CD4-positive, alpha-beta T cell treated with Interleukin-6 at 100 ng/mL for 8 hours (primary cell): ENCODE measurements around the gene GLUL.
"Not testable (repeated sequence)": the region's sequence is repeated elsewhere in the genome, so short reads cannot be mapped to it uniquely, and the experiment has no call there.

ENCODE experiments used
- DNase-seq: peaks from one replicate; pipeline ENCODE4 v3.0.0-alpha.2; 2020; ENCODE audit warnings: mixed read lengths, low spot score

The GLUL gene

DNA sequence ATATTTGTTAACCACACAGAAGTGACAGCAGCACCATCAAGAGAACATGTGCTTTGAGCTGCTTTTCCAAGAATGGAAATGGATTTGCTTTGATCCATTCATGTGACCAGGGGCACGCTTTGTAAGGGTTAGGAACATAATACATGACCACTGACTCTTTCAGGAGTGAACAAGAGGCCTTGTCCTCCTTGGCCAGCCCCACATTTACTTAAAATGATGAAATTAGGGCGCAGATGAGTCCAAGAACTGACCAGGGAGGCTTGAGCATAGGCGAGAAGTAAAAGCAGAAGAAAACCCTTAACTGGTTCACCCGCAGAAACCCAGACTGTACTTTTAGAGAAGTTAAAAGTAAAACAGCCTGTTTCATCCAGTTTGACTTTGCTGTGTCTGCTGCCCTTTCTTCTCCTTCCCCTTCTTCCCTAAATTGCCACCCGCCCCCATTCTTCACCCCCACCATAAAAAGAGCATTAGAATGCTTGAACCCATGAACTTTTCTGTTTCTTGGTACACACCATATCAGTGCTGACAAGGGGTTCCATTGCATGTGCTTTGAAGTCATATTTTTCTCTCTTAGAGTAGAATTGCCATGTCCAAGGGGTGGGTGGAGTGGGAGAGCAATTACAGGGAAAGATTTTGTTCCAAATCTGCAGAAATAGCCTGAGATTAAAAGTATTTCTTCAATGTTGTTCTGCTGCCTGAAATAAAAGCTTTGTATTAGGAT is 2.6 kb upstream of the GLUL start:
- DNase-seq: no peak

DNA sequence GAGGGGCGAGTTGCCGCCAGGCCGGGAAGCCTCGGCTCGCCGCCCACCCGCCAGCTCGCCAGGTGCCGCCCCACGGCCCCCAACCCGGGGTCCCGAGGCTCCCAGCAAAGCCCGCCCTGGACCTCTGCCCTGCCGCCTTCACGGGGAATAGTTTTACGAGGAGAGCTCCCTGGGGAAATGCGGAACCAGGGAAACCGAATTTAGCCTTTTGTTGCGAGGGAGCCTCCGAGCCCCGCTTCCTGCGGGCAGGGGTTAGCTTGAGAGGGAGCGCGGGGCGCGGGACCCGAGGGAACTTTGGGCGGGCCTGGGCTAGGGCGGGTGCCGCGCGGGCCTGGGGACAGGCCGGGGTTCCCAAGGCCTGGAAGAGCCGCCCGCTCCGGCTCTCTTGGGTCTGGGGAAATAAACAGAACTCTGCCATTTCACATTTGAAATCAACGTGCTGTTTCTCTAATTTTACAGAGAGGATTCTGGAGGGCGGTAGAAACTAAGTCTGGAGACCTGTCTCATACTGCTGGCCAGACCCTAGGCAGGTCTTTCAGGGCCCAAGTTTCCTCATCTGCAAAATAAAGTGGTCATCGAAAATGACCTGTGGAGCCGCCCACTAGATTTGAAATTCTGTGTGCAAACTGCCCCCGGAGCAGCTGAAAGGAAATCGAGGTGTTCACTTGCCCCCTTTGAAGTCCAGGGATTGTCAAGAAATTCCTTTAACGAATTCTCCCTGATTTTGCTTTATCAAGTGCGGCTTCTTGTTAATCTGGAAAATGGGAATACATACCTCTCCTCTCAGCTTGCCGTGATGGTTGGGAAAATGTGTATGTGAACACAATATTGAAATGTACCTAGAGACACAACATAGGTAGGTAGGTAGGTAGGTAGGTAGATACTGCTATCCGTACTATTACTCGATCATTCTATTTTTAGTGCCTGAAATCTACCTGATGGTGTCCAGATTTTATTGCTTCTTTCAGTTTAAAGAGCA is 749 bp upstream of the GLUL start:
- no peak for DNase-seq

- DNase-seq: no peak
Measured at GRCh38 chr1:182391028-182391361, 595 bp downstream of the GLUL start.

- DNase-seq: no peak
Measured at GRCh38 chr1:182389619-182390047, 2.0 kb downstream of the GLUL start.

GRCh38 chr1:182388392-182389134 is 3.0 kb downstream of the GLUL start:
- DNase-seq: no peak

DNA sequence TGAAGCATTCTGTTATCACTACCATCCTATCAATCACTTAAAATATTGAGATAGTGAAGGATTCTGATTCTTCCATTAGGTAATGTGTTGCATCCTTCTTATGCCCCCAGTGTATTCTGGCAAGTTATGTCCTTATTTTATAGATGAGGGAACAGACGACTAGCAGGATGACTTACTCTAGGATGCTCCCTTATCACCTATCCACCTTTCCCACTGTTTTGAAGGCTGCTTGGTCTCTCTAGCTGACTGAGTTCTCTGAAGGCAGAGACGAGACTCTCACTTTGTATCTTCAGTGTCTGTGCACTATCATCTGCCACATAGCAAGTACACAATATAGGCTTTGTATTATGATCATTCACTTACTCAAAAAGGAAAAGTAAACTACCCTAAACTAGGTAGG is 4.0 kb downstream of the GLUL start:
- DNase-seq: no peak

- DNase-seq: no peak
Measured at GRCh38 chr1:182386980-182387379, 4.6 kb downstream of the GLUL start.

DNA sequence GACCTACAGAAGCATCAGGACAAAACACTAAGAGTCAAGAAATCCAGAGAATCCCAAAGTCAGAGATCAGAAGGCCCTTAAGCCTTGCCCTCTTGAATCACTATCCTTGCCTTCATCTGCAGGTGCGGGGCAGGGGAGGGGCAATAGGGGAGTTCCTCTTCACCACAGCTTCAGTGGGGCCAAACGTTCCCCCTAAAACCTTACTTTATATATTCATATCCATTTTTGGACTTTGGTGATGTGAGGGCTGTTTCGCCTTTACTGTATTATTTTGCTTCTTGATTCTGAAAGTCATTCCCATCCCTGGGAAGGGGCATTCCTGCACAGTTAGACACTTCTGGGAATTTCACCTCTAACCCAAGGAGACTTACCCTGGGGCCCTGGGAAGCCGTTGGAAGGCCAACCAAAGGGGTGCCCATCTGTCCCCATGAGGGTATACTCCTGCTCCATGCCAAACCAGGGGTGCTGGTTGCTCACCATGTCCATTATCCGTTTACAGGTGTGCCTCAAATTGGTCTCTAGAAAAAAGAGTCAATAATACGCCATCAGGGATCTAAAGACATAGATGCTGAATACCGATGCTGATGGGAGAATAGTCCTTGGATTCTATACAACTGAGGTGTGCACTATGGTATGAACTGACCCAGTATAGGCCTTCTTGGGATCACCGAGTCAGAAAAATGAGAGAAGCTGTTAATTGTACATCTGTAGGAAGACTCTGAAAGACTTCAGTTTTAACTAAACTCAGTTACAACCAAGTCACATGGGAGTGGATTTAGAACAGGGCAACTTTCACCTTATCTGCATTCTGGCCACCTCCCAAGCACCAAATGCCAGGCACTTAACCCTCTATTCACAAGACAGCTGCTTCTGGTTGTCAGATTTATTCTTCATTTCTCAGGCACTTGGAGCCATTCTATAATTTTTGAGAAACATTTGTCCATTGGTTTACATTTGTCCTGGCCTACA is 5.4 kb downstream of the GLUL start:
- DNase-seq: no peak

DNA sequence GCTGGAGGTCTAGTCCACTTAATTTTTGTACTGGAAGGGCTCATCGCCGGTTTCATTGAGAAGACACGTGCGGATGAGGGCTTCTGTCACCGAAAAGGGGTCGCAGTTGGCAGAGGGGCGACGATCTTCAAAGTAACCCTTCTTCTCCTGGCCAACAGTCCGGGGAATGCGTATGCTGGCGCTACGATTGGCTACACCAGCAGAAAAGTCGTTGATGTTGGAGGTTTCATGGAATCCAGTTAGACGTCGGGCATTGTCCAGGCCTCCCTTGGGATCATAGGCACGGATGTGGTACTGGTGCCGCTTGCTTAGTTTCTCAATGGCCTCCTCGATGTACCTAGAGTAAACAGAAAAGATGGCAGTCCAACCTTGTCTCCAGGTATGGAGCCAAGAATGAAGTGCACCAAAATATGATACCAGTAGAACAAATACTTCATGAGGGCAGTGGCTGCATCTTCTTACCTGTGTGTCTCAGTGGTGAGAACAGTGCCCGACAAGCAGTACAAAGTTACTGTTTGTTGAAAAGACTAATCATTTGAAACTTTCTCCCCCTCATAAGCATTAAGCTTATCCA is 7.1 kb downstream of the GLUL start:
- no peak for DNase-seq

DNA sequence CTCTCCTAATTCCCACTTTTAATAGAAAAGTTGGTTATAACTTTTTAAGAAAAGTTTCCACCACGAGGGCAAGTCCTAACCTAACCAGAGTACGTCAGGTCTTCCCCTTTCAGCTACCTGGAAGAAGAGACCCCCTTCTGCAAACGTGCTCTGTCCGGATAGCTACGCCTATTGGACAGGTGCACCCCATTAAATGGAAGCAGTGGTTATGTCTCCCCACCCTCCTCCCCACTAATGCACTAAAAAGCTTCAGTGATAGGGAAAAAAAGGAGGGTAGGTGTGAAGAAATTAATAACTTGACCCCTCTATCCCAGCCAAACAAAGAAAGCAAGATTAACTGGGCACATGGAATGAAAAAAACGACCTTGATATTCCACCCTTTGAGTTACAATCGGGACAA is 7.7 kb downstream of the GLUL start:
- DNase-seq: no peak

GRCh38 chr1:182383037-182383661 is 8.4 kb downstream of the GLUL start:
- no peak for DNase-seq

DNA sequence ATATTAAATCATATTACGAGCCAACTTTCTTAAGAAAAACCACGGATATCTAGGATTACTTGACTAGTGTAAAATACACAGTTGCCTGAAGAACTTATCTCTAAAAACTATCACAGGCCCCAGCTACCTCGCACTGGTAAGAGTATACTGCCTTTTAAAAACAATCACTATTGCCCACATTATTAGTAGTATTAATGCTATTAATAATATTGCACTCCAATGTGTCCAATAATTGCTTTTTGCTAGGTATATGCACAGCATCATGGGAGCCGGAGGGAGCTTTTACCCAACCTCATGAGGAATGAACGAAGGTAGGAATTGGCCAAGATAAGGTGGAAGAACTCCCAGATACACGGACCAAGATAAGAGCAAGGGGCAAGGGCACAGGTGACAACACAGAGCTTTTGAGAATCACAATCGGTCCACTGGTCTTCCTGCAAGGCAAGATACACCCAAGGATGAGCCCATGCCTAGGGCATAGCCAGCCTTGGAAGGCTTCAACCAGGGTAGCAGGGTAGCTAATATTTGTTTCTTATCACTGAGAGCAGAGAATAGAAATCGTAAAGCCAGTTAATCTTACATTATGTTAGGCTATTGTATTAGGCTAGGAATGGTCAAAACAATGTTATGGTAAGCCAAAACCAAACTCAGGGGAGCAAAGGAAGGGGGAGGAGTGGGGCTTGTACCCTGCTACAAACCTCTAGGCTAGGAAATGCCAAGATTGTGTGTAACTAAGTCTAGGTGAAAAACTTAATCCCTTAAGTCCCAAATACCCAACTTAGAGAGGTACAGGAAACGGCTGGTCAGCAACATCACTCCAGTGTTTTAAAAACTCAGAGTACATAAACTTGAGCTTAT is 9.4 kb downstream of the GLUL start:
- no peak for DNase-seq

GRCh38 chr1:182380199-182380598 is 11.4 kb downstream of the GLUL start:
- no peak for DNase-seq

GRCh38 chr1:182379781-182380180 is 11.8 kb downstream of the GLUL start:
- not testable (repeated sequence) for DNase-seq

- DNase-seq: no peak
Measured at GRCh38 chr1:182376936-182377574, 14.5 kb downstream of the GLUL start.

DNA sequence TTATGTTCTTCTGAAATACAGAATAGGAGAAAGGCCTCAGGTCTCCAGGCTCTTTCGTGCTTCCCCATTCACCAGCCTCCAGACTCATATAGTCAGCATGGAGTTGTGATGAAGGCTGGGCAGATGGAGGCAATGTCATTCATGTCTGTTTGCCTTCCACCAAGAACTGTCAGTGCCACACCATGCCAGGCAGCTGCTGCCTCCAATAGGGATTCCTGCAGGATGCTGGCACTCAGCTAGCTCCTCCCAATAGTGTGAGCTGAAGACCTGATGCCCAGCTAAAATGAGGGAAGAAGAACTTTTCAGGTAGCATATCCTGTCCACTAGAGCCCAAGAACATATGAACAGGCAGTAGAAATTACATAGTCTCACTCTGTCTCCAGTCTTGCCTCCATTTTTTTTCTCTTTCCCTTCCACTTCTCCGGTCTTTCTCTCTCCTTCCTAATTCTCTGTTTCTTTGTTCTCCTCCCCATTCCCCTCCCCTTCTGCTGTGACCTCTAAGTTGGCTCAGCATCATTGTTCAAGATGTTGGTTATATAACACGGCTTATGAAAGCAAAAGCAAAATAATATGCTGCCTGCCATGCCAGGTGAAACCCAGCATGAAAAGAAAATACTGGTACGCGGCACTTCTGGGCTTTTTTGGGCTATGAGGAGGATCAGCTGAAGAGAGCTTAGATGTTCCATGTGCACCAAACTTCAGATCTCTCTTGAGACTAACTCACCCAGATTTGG is 17.3 kb downstream of the GLUL start:
- no peak for DNase-seq

- no peak for DNase-seq
Measured at GRCh38 chr1:182370532-182370931, 21.1 kb downstream of the GLUL start.

- no peak for DNase-seq
Measured at GRCh38 chr1:182368903-182369302, 22.7 kb downstream of the GLUL start.
